IMR-90 (cell line): ENCODE data around the gene ETF1. TPM values are rescaled to one million over a fixed set of nuclear protein-coding genes. Genes with fewer than 3 reads are reported as not detected.

Experiments
- ATAC-seq: fragments of 200-7000 bp; cut with Tn5 transposase; 2 replicates; pipeline ENCODE4 v1.9.1; 2020; ENCODE audit warnings: low read depth, mild to moderate bottlenecking, moderate library complexity
- BruUV-seq: library from RNA; stranded (reverse); fragments of 400-500 nt; replicated peaks from 2 replicates; lab custom pipeline; 2021; lab: Mats Ljungman, UMichigan
- CTCF ChIA-PET: fragments of 300-600 bp; formaldehyde crosslinking; extraction: SDS; loops from one replicate; lab custom pipeline; 2021; ENCODE audit warnings: antibody characterized with exemption; lab: Yijun Ruan, JAX
- POLR2A ChIA-PET: fragments of 300-600 bp; sonication (Branson Sonifier 250); formaldehyde crosslinking; loops from one replicate; lab custom pipeline; 2022; ENCODE audit warnings: antibody characterized with exemption; ENCODE audit not compliant: unreplicated experiment; lab: Charles Lee
- DNase-seq: peaks from one replicate; pipeline ENCODE4 v3.0.0; 2013
- H2AFZ ChIP-seq: replicated peaks from 2 replicates; pipeline ENCODE3; 2013; ENCODE audit warnings: low read length, mild to moderate bottlenecking; ENCODE audit not compliant: poor library complexity
- H2AK5ac ChIP-seq: 2 replicates; pipeline ENCODE4 v1.6.1; 2013; ENCODE audit warnings: low read depth, low read length, inconsistent platforms
- H2AK9ac ChIP-seq: replicated peaks from 2 replicates; pipeline ENCODE3; 2013; ENCODE audit warnings: mild to moderate bottlenecking, low read depth, low read length, moderate library complexity; ENCODE audit not compliant: poor library complexity
- H2BK120ac ChIP-seq: 2 replicates; pipeline ENCODE4 v1.6.1; 2013; ENCODE audit warnings: low read depth, low read length, inconsistent platforms
- H2BK15ac ChIP-seq: 3 replicates; pipeline ENCODE4 v1.6.1; 2013; ENCODE audit warnings: low read depth, low read length, inconsistent platforms
- H2BK20ac ChIP-seq: 2 replicates; pipeline ENCODE4 v1.6.1; 2013; ENCODE audit warnings: low read depth, mild to moderate bottlenecking, inconsistent platforms, low read length, moderate library complexity
- H2BK5ac ChIP-seq: 2 replicates; pipeline ENCODE4 v1.6.1; 2013; ENCODE audit warnings: mild to moderate bottlenecking, low read depth, low read length, inconsistent platforms; ENCODE audit not compliant: poor library complexity, severe bottlenecking
- H3K14ac ChIP-seq: replicated peaks from 2 replicates; pipeline ENCODE4 v1.6.1; 2013; ENCODE audit warnings: low read depth, low read length, inconsistent platforms
- H3K18ac ChIP-seq: 2 replicates; pipeline ENCODE4 v1.6.1; 2013; ENCODE audit warnings: low read depth, low read length, control low read depth
- H3K23ac ChIP-seq: 2 replicates; pipeline ENCODE4 v1.6.1; 2013; ENCODE audit warnings: low read depth, low read length, inconsistent platforms
- H3K27ac ChIP-seq: 2 replicates; pipeline ENCODE4 v1.5.1; 2013; ENCODE audit warnings: mild to moderate bottlenecking, control low read depth, low read length; ENCODE audit not compliant: insufficient read depth
- H3K27me3 ChIP-seq: 2 replicates; pipeline ENCODE4 v1.6.1; 2013; ENCODE audit warnings: low read length; ENCODE audit not compliant: control insufficient read depth, insufficient read depth
- H3K36me3 ChIP-seq: 2 replicates; pipeline ENCODE4 v1.6.1; 2013; ENCODE audit warnings: low read length, mixed read lengths; ENCODE audit not compliant: control insufficient read depth, insufficient read depth
- H3K4ac ChIP-seq: 2 replicates; pipeline ENCODE4 v1.6.1; 2013; ENCODE audit warnings: low read depth, low read length, inconsistent platforms
- H3K4me1 ChIP-seq: 2 replicates; pipeline ENCODE4 v1.6.1; 2013; ENCODE audit warnings: low read length, mixed read lengths; ENCODE audit not compliant: control insufficient read depth, insufficient read depth
- H3K4me2 ChIP-seq: 2 replicates; pipeline ENCODE4 v1.6.1; 2013; ENCODE audit warnings: low read depth, mild to moderate bottlenecking, control low read depth, low read length, moderate library complexity
- H3K4me3 ChIP-seq: 2 replicates; pipeline ENCODE4 v1.5.1; 2013; ENCODE audit warnings: low read depth, mild to moderate bottlenecking, control low read depth, low read length, moderate library complexity; ENCODE audit not compliant: insufficient read depth
- H3K56ac ChIP-seq: 2 replicates; pipeline ENCODE4 v1.6.1; 2013; ENCODE audit warnings: low read length, inconsistent platforms; ENCODE audit not compliant: insufficient read depth; ENCODE audit errors: extremely low read depth
- H3K79me1 ChIP-seq, 2 experiments: 2 replicates each; pipeline ENCODE4 v1.6.1; 2013; ENCODE audit warnings: low read length in 2 of 2, inconsistent platforms in 1 of 2, low read depth in 1 of 2
- H3K9ac ChIP-seq: 2 replicates; pipeline ENCODE4 v1.6.1; 2013; ENCODE audit warnings: low read depth, low read length, control low read depth
- H3K9me1 ChIP-seq: 2 replicates; pipeline ENCODE4 v1.6.1; 2013; ENCODE audit warnings: low read length, inconsistent platforms; ENCODE audit not compliant: insufficient read depth
- H3K9me3 ChIP-seq: 2 replicates; pipeline ENCODE4 v1.6.1; 2013; ENCODE audit warnings: low read length; ENCODE audit not compliant: control insufficient read depth, insufficient read depth
- H4K20me1 ChIP-seq: 2 replicates; pipeline ENCODE4 v1.6.1; 2013; ENCODE audit warnings: low read length, inconsistent platforms; ENCODE audit not compliant: insufficient read depth
- H4K5ac ChIP-seq: 2 replicates; pipeline ENCODE4 v1.6.1; 2013; ENCODE audit warnings: mild to moderate bottlenecking, low read depth, low read length, control low read depth
- H4K8ac ChIP-seq, 2 experiments: 2 replicates each; pipeline ENCODE4 v1.6.1; 2013; ENCODE audit warnings: low read depth in 2 of 2, low read length in 2 of 2, control low read depth in 1 of 2, inconsistent platforms in 1 of 2
- H4K91ac ChIP-seq: 2 replicates; pipeline ENCODE4 v1.6.1; 2013; ENCODE audit warnings: low read depth, low read length, inconsistent platforms; ENCODE audit not compliant: insufficient read depth
- CEBPB ChIP-seq: IDR thresholded peaks from 2 replicates; pipeline ENCODE4 v1.6.1; 2012; ENCODE audit warnings: low read depth, low read length, improper control_type of control experiment
- POLR2A ChIP-seq: IDR thresholded peaks from 2 replicates; pipeline ENCODE4 v1.6.1; 2012; ENCODE audit warnings: mild to moderate bottlenecking, low read depth, low read length
- WGBS, 2 experiments: methylation state at CpG; one replicate each; pipeline versions ENCODE4 v1.1.5 to v1.1.7; 2013; ENCODE audit warnings: missing lambda C conversion rate in 2 of 2; ENCODE audit not compliant: insufficient read length in 1 of 2; ENCODE audit errors: extremely low coverage in 2 of 2; 5-methylcytosine and 5-hydroxymethylcytosine counted together
- dilution Hi-C: fragments of 300-500 bp; cut with HindIII; formaldehyde crosslinking; loops from one replicate; pipeline ENCODE4 v1.14.3; 2018; ENCODE audit warnings: low sequenced_read_pairs; ENCODE audit not compliant: unreplicated experiment
- in situ Hi-C: fragments of 300-500 bp; cut with MboI; formaldehyde crosslinking; loops from 3 replicates; pipeline ENCODE4 v1.14.3; 2019; ENCODE audit warnings: low sequenced_read_pairs, inconsistent platforms, mixed read lengths
- intact Hi-C: fragments of 100-400 bp; cut with micrococcal nuclease; formaldehyde crosslinking; loops from 2 replicates; pipeline ENCODE4 v1.10.0; 2022
- polyA plus RNA-seq, 3 experiments: library from polyadenylated mRNA; depleted of rRNA; stranded (reverse); fragments of >200 nt; gene quantifications; 2 replicates each; pipeline ENCODE4 v1.2.3, GENCODE V29; 2012; ENCODE audit warnings: low replicate concordance in 1 of 3
- total RNA-seq: library from RNA; depleted of rRNA; stranded (reverse); fragments of >200 nt; gene quantifications from 2 replicates; pipeline ENCODE4 v1.2.3, GENCODE V29; 2012

The ETF1 gene
- total and polyA plus RNA-seq, 2 of the 4 experiments (the other 2 are of a cell fraction), result 53.2 to 126 TPM

DNA sequence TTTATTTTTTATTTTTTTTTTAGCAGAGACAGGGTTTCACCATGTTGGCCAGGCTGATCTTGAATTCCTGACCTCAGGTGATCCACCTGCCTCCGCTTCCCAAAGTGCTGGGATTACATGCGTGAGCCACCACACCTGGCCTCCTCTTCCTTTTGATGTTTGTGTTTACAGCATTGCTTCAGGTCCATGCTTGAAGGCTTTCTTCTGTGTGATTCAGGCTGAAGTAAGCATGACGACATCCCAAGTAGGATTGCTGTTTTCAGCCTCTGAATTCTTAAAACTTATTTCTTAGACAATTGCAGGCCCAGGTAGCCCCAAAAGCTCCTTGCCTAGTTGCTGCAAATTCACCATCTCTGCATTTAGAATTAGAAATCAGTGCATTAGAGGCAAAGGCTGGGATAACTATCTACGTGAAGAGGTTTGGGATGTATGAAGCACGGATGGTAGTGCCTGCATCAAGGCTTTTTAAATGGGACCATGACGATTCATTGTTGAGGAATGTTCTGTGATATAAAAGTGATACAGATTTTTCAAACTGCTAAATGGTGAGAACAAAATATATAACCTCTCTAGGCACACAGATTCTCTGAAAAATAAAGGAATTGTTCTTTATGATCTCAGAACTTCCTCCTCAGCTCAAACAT is 3.0 kb upstream of the ETF1 start:
- dilution Hi-C loops, result no loop called here
- DNase-seq, result peak; percentile 49
- Histone ChIP-seq H3K79me1 (peaks cover 14 to 61% of the 10 kb centered on the region in 2 experiments; a peak in 3 of 4 replicates), H2BK20ac (no peak overlapping the region), H4K20me1 (peaks cover 23% of the 10 kb centered on the region), H4K8ac (no peak overlapping the region), H3K4me2 (peak overlapping the region; percentile 34; the same call in 1 of the 2 replicates), H3K4me3 (no peak overlapping the region), H3K27ac (no peak overlapping the region), H3K4me1 (peaks cover 6% of the 10 kb centered on the region), H3K4ac (no peak overlapping the region), H2AK5ac (no peak overlapping the region), H4K91ac (no peak overlapping the region), H2BK120ac (no peak overlapping the region), H3K9ac (no peak overlapping the region), H3K9me1 (peaks cover 10% of the 10 kb centered on the region; the same call in 1 of the 2 replicates), H2BK5ac (no peak overlapping the region), H3K23ac (0 out of 2 replicates have a peak overlapping the region, but pooled peaks have one; percentile 1), H2AFZ (no peak overlapping the region), H3K18ac (no peak overlapping the region), H3K14ac (0 out of 2 replicates have a peak overlapping the region, but pooled peaks have one; percentile 17), H3K27me3 (no peaks in the 10 kb centered on the region), H2AK9ac (no peak overlapping the region), H3K36me3 (no peaks in the 10 kb centered on the region), H3K9me3 (no peaks in the 10 kb centered on the region), H2BK15ac (no peak overlapping the region), H4K5ac (no peak overlapping the region), H3K56ac (no peak overlapping the region)
- no TSS peak for BruUV-seq
- in situ Hi-C loops, result no loop called here
- CTCF ChIA-PET, result interaction anchor here (0.6 kb wide), 2 partner anchors 327 to 700 kb away, joined by 3 read pairs; no protein-coding TSS in a partner anchor
- POLR2A ChIA-PET, result no interaction called here
- intact Hi-C loops, result no loop called here
- ATAC-seq, result no peak
- TF ChIP-seq CEBPB (peak; percentile 45; the same call in 1 of the 2 replicates), POLR2A (no peak)
- WGBS, 2 experiments, result no CpG with 5 or more reads among the region's 6 CpGs
